ENCODE results near the gene MYBBP1A.
"Not testable (repeated sequence)": the region's sequence is repeated elsewhere in the genome, so short reads cannot be mapped to it uniquely, and the experiment has no call there.

MYBBP1A gene

DNA sequence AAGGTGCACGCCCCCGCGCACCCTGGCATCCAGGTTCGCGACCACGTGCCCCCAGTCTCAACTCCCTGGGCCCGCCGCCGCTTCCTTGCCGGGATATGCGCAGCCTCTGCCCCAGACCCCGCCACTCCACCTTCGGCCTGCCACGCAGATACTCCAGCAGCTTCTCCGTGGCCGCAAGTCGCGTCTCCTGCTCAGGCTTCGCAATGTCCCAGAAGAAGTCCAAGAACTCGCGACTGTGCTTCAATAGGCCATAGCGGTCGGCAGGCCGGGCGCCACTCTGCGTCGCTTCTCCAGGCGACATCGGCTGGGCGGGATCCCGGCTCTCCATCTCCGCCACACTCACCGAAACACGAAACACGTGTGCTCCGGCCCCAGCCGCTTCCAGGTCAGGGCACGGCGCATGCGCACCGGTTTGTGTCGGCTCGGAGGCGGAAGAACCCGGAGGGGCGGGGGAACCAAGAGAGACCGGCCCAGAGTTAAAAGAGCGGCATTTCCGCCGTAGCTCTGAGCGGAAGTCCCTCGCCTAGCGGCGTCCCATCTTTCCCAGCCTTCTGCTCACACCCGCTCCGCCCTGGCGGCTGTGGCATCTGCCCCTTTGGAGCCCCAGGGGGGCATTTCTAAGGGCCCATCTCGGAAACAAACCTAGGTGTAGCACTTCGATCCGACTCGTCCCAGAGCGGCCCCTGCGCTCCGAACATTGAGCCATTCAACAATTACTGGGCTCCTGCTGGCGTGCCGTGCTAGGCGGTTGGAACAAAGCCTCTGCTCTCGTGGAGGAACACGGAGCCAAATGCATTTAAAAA is at the start of gene MYBBP1A:
MYBBP1A (minus strand) TSS at position 388 of the 803 bp plus-strand sequence; CDS start at position 328, 60 bp downstream.
- DNase-seq (ENCODE audit: low spot score): peak; percentile 89

- DNase-seq (ENCODE audit: low spot score): not testable (repeated sequence)
These were observed 49.6 kb upstream of the MYBBP1A start for GRCh38 chr17:4604736-4605135.

DNA sequence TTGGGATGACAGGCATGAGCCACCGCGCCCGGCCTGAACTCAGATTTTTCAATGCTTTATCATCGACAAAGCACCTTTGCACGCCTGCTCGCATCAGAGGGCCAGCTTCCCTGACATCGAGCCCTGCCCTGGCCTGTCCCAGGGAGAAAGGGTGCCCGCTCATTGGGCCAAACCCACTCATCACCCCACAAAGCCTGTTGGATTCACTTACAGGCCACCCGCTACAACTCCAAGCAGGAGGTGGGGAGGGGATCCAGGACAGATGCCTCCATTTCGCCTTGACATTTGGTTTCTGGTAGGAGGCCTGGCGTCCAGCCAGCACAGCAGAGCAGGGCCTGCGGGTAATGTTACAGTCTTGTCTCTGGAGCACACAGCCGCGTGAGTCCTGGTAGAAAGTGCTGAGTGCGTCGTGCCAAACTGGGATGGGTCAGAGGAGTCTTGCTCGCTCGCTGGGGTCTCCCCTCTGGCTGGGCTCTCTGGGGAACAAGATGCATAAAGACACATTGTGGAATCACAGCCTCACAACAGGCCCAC is 49.0 kb upstream of the MYBBP1A start:
- no peak for DNase-seq (ENCODE audit: low spot score)

GRCh38 chr17:4602041-4602440 is 46.9 kb upstream of the MYBBP1A start:
- no peak for DNase-seq (ENCODE audit: low spot score)

DNA sequence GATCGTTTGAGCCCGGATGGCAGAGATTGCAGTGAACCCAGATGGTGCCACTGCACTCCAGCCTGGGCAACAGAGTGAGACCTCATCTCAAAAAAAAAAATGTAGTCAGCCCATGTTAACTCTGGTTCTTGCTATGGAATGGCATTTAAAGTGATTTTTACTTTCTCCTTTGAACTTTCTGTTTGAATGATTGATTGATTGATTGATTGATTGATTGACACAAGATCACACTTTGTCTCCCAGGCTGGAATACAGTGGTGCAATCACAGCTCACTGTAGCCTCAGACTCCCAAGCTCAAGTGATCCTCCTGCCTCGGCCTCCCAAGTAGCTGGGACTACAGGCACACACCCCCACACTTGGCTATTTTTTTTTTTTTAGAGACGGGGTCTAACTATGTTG is 46.1 kb upstream of the MYBBP1A start:
- DNase-seq (ENCODE audit: low spot score): no peak

DNA sequence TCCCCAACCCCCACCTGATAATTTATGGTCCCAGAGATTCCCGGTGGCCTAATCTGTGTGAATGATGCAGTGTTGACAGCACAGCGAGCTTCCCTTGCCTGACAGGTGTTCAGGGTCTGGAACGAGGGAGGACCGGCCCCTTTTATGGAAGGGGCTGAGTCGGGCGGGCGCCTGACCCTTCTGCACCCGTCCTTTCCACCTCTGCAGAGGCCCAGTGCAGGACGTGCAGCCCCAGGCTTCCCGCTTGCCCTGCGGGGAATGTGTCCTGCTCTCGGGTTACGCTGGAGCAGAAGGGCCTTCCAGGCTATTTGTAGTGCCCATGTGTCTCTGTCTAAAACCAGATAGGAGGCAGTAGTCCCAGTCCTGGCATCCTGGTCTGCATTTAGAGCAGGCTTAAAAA is 45.4 kb upstream of the MYBBP1A start:
- DNase-seq (ENCODE audit: low spot score): no peak

DNA sequence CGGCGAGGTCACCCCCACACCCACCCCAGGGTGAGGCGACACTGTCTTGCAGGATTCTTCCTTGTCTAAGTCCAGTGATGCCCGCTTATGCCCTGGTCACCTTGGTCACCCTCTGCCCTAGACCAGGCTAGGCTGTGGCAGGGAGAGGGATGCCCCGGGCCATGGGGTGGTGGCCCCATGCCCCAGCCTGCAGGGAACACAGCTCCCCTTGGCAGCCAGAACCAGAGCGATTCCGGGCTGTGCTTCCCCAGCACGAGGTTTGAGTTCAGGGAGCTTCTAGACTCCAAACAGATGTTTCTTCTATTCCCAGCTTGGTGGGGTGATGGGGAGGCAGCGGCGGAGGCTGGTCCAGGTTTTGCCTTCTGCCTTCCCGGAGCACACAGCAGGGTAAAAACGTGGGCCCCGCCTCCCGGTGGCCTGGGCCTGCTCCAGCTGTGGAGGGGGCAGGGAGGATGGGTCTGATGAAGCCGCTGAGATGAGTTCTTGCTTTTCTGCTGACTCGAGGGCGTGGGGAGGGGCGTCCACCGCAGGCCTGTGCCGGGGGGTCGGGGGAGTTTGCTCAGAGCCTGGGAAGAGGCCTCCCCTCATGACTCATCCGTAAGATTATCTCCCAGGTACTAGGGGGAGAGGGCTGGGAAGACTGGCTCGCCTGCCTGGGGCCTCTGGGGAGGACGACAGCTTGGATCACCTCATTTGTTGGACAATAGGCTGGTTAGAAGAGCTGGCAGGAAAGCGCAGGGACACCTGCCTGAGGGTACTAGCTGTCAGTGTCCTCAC is 44.5 kb upstream of the MYBBP1A start:
- no peak for DNase-seq (ENCODE audit: low spot score)

GRCh38 chr17:4598776-4599504 is 43.8 kb upstream of the MYBBP1A start:
- DNase-seq (ENCODE audit: low spot score): no peak

- no peak for DNase-seq (ENCODE audit: low spot score)
These were observed 42.8 kb upstream of the MYBBP1A start for GRCh38 chr17:4597975-4598374.

DNA sequence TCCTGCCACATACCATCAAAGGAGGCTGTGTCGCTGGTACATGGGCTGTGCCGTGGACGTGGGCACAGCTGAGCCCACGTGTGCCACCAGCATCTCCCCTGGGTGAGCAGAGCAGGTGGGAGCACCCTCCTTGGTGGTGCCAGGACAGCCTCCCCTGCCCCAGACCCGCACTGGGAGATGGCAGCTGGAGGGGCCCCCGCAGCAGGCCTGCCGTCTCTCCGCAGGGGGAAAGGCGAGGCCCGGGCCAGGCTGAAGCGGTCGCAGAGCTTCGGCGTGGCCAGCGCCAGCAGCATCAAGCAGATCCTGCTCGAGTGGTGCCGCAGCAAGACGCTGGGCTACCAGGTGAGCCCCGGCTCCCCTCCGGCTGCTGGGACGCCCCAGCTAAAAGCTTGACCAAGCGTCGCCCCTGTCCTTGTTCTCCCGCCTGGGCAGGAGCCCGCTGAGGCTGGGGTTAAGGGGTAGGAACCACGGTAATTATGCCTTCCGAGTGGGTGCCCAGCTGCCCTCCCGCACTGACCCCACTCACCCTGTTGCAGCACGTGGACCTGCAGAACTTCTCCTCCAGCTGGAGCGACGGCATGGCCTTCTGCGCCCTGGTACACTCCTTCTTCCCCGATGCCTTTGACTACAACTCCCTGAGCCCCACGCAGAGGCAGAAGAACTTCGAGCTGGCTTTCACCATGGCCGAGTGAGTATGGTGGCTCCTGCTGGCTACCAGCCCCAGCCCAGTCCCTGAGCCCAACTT is 41.6 kb upstream of the MYBBP1A start:
- DNase-seq (ENCODE audit: low spot score): no peak

DNA sequence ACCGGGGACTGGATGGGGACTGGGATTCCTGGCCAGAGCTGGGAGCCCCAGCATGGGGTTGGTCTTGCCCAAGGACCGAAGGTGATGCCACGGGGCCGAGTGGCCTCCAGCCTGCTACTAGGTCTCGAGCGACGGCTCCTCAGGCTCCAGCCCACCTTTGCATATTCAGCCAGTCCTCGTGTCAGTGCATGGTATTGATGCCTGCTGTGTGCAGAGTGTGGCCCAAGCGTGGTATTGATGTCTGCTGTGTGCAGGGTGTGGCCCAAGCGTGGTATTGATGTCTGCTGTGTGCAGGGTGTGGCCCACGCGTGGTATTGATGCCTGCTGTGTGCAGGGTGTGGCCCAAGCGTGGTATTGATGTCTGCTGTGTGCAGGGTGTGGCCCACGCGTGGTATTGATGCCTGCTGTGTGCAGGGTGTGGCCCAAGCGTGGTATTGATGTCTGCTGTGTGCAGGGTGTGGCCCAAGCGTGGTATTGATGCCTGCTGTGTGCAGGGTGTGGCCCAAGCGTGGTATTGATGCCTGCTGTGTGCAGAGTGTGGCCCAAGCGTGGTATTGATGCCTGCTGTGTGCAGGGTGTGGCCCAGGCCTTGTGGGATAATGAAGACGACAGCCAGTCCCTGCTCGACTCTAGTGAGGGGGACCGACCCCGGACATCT is 40.6 kb upstream of the MYBBP1A start:
- DNase-seq (ENCODE audit: low spot score): not testable (repeated sequence)

DNA sequence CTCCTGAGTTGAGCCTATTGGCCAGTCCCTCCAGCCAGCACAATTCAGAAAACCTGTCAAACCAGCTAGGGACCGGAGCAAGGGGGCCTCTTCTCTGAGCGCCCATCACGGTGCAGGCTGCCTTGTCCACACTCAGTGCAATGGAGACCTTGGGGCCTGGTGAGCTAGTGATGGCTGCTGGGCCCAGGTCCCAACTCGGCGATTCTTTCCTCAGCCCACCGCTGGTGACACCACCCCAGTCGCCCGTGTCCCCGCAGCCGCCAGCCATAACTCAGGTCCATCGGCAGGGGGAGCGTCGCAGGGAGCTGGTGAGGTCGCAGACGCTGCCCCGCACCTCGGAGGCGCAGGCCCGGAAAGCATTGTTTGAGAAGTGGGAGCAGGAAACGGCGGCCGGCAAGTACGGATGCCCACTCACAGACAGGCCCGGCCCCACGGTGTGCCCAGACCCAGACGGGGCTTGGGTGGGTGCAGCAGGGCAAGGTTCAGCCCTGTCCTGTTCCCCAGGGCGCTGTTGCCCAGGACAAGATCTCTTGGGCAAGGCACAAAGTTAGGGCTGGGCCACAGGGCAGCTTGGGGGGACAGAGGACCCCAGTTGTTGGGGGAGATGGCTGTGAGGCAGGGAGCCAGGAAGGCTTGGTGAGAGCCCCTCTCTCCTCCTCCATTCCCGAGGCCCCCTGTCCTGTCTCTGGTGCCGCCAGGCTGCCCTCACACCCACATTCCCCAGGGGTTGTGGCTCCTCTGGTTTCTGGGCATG is 39.9 kb upstream of the MYBBP1A start:
- DNase-seq (ENCODE audit: low spot score): no peak

- no peak for DNase-seq (ENCODE audit: low spot score)
These were observed 39.2 kb upstream of the MYBBP1A start for GRCh38 chr17:4594406-4594805.

- no peak for DNase-seq (ENCODE audit: low spot score)
These were observed 37.8 kb upstream of the MYBBP1A start for GRCh38 chr17:4593021-4593421.

- no peak for DNase-seq (ENCODE audit: low spot score)
These were observed 37.2 kb upstream of the MYBBP1A start for GRCh38 chr17:4592240-4593005.

GRCh38 chr17:4591529-4591928 is 36.3 kb upstream of the MYBBP1A start:
- DNase-seq (ENCODE audit: low spot score): no peak

DNA sequence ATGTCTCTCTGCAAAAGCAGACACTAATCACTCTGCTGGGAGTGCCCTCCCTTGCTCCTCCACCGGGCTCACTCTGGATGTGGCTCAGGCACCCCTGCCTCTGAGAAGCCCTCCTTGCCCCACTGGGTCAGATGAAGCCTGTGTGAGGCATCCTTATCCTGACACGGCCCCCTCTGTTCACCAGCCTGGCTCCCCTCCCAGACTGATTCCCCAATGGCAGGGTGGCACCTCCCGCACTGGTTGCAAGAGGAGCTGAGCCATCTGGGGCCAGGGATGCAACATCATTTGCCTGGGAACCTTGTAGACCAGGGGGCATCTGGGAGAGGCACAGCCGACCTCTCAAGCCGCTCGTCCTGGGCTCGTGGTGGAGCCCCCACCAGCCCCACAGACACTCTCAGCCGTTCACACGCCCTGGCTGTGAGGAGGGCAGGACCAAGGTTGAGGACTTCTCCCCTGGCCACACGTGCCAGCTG is 35.8 kb upstream of the MYBBP1A start:
- no peak for DNase-seq (ENCODE audit: low spot score)

DNA sequence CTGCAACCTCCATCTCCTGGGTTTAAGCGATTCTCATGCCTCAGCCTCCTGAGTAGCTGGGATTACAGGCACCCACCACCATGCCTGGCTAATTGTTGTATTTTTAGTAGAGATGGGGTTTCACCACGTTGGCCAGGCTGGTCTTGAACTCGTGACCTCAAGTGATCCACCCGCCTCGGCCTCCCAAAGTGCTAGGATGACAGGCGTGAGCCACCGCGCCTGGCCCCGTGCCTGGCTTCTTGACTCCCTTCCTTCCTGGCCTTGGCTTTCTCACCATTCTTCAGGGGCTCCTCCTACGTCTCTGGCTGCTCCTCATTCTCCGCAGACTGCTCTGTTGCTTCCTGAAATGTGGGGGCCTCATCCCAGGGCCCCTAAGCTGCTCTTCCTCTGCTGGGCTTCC is 34.9 kb upstream of the MYBBP1A start:
- not testable (repeated sequence) for DNase-seq (ENCODE audit: low spot score)

- DNase-seq (ENCODE audit: low spot score): no peak
These were observed 33.9 kb upstream of the MYBBP1A start for GRCh38 chr17:4588898-4589625.

Data from NAMALWA (cell line).